HepG2 (cell line): Measurements from ENCODE around the gene ERCC4. TPM values are rescaled to one million over a fixed set of nuclear protein-coding genes. Genes with fewer than 3 reads are reported as not detected.

Experiments used
- EHMT2 ChIP-seq: fragments of 200-600 bp; sonication (generic); IDR thresholded peaks from 2 replicates; pipeline ENCODE4 v1.7.0; 2017; ENCODE audit warnings: antibody characterized with exemption, low read depth, low read length, borderline replicate concordance
- JDP2 ChIP-seq: sonication (generic); formaldehyde crosslinking; IDR thresholded peaks from 2 replicates; pipeline ENCODE4 v1.8.1; 2022; ENCODE audit warnings: missing genetic modification reagents, borderline replicate concordance
- TSC22D2 ChIP-seq: sonication (generic); formaldehyde crosslinking; IDR thresholded peaks from 2 replicates; pipeline ENCODE4 v1.5.1; 2020; ENCODE audit warnings: missing genetic modification reagents, mild to moderate bottlenecking, borderline replicate concordance
- ZFP82 ChIP-seq: sonication (generic); formaldehyde crosslinking; IDR thresholded peaks from 2 replicates; pipeline ENCODE4 v1.5.1; 2020; ENCODE audit warnings: mild to moderate bottlenecking, missing genetic modification reagents, borderline replicate concordance
- ZNF441 ChIP-seq: sonication (generic); formaldehyde crosslinking; IDR thresholded peaks from 2 replicates; pipeline ENCODE4 v1.7.0; 2021; ENCODE audit warnings: missing genetic modification reagents, borderline replicate concordance
- ZNF460 ChIP-seq: sonication (generic); formaldehyde crosslinking; IDR thresholded peaks from 2 replicates; pipeline ENCODE4 v1.5.1; 2020; ENCODE audit warnings: missing genetic modification reagents, mild to moderate bottlenecking, borderline replicate concordance
- ZNF564 ChIP-seq: sonication (generic); formaldehyde crosslinking; IDR thresholded peaks from 2 replicates; pipeline ENCODE4 v1.8.1; 2023; ENCODE audit warnings: mild to moderate bottlenecking, missing genetic modification reagents
- ZNF619 ChIP-seq: sonication (generic); formaldehyde crosslinking; IDR thresholded peaks from 2 replicates; pipeline ENCODE4 v1.4.0; 2020; ENCODE audit warnings: mild to moderate bottlenecking, missing genetic modification reagents
- ZNF850 ChIP-seq: sonication (generic); formaldehyde crosslinking; conservative IDR thresholded peaks from 2 replicates; pipeline ENCODE4 v1.9.0; 2021; ENCODE audit warnings: mild to moderate bottlenecking, missing genetic modification reagents
- ZSCAN25 ChIP-seq: sonication (generic); formaldehyde crosslinking; IDR thresholded peaks from 2 replicates; pipeline ENCODE4 v1.8.0; 2022; ENCODE audit warnings: mild to moderate bottlenecking, missing genetic modification reagents
- polyA plus RNA-seq, 8 experiments: library from polyadenylated mRNA; depleted of rRNA in 3 of 8; stranded (reverse) in 7 of 8; unstranded in 1 of 8; fragments of >200 nt; fragmentation: Illumina TruSeq in 4 of 8; extraction: Trizol in 4 of 8; gene quantifications; 2 replicates each; pipeline versions ENCODE4 v1.2.1 to v1.2.3, GENCODE V29; 2011 to 2016; ENCODE audit warnings: low read depth in 4 of 8, missing spikeins in 1 of 8, mixed read lengths in 1 of 8; ENCODE audit not compliant: insufficient read depth in 1 of 8
- total RNA-seq, 5 experiments: library from RNA; depleted of rRNA; stranded (reverse); fragments of >200 nt; fragmentation: Illumina TruSeq; extraction: Trizol; gene quantifications; 2 replicates each; pipeline ENCODE4 v1.2.3, GENCODE V29; 2016; ENCODE audit warnings: low read depth in 1 of 5
- TF ChIP-seq, protein P1 (sequence below): sonication (generic); formaldehyde crosslinking; IDR thresholded peaks from 2 replicates; pipeline ENCODE4 v1.5.0; 2020; ENCODE audit warnings: mild to moderate bottlenecking, missing genetic modification reagents
- TF ChIP-seq, protein P2 (sequence below): sonication (generic); formaldehyde crosslinking; IDR thresholded peaks from 2 replicates; pipeline ENCODE4 v1.5.1; 2020; ENCODE audit warnings: mild to moderate bottlenecking, moderate library complexity, missing genetic modification reagents
- TF ChIP-seq, protein P3 (sequence below): sonication (generic); formaldehyde crosslinking; IDR thresholded peaks from 2 replicates; pipeline ENCODE4 v1.5.1; 2020; ENCODE audit warnings: missing genetic modification reagents, mild to moderate bottlenecking, borderline replicate concordance
- TF ChIP-seq, protein P4 (sequence below): sonication (generic); formaldehyde crosslinking; IDR thresholded peaks from 2 replicates; pipeline ENCODE4 v1.8.1; 2023; ENCODE audit warnings: mild to moderate bottlenecking, moderate library complexity, missing genetic modification reagents
- TF ChIP-seq, protein P5 (sequence below): sonication (generic); formaldehyde crosslinking; IDR thresholded peaks from 2 replicates; pipeline ENCODE4 v1.8.0; 2022; ENCODE audit warnings: mild to moderate bottlenecking, missing genetic modification reagents

Gene ERCC4
- total and polyA plus RNA-seq, 2 of the 13 experiments (the other 11 are each of a cell fraction or from before 2014, with no cell fraction given): 5.4 to 15.2 TPM

DNA sequence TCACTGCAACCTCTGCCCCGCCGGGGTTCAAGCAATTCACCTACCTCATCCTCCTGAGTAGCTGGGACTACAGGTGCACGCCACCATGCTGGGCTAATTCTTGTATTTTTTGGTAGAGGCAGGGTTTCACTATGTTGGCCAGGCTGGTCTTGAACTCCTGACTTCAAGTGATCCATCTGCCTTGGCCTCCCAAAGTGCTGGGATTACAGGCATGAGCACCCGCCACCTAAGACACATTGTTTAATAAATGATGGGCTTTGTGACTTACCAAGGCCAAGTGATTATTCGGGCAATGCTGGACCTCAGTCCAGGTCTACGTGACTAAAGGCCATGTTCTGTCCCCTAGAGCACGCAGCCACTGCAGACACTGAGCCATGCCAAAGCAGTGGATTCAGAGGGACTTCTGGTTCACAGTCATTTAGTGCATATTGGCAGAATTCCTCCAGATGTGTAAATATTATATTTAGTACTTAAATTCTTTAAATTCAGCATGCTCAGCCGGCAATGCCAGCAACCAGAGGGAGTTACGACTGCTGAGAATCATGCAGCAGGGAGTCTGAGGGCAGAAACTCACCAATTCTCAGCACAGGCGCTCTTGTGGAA is 4.8 kb upstream of the ERCC4 start (continued):
- TF ChIP-seq ZNF619 (CRISPR knock-in tag) (peak; percentile 83; the same call in 1 of the 2 replicates), ZNF850 (CRISPR knock-in tag) (0 out of 2 replicates have a peak, but pooled peaks have one; percentile 66), ZFP82 (CRISPR knock-in tag) (0 out of 2 replicates have a peak, but pooled peaks have one; percentile 51), EHMT2 (no peak; the same call in 1 of the 2 replicates), ZNF441 (CRISPR knock-in tag) (peak; percentile 78; the same call in 1 of the 2 replicates), ZNF460 (CRISPR knock-in tag) (peak; percentile 74; the same call in 1 of the 2 replicates), TSC22D2 (CRISPR knock-in tag) (no peak), ZSCAN25 (CRISPR knock-in tag) (0 out of 2 replicates have a peak, but pooled peaks have one; percentile 45), JDP2 (CRISPR knock-in tag) (no peak), ZNF564 (CRISPR knock-in tag) (0 out of 2 replicates have a peak, but pooled peaks have one; percentile 40)
- TF ChIP-seq, protein P1, sequence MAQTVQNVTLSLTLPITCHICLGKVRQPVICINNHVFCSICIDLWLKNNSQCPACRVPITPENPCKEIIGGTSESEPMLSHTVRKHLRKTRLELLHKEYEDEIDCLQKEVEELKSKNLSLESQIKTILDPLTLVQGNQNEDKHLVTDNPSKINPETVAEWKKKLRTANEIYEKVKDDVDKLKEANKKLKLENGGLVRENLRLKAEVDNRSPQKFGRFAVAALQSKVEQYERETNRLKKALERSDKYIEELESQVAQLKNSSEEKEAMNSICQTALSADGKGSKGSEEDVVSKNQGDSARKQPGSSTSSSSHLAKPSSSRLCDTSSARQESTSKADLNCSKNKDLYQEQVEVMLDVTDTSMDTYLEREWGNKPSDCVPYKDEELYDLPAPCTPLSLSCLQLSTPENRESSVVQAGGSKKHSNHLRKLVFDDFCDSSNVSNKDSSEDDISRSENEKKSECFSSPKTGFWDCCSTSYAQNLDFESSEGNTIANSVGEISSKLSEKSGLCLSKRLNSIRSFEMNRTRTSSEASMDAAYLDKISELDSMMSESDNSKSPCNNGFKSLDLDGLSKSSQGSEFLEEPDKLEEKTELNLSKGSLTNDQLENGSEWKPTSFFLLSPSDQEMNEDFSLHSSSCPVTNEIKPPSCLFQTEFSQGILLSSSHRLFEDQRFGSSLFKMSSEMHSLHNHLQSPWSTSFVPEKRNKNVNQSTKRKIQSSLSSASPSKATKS (CRISPR knock-in tag): no peak
- TF ChIP-seq, protein P2, sequence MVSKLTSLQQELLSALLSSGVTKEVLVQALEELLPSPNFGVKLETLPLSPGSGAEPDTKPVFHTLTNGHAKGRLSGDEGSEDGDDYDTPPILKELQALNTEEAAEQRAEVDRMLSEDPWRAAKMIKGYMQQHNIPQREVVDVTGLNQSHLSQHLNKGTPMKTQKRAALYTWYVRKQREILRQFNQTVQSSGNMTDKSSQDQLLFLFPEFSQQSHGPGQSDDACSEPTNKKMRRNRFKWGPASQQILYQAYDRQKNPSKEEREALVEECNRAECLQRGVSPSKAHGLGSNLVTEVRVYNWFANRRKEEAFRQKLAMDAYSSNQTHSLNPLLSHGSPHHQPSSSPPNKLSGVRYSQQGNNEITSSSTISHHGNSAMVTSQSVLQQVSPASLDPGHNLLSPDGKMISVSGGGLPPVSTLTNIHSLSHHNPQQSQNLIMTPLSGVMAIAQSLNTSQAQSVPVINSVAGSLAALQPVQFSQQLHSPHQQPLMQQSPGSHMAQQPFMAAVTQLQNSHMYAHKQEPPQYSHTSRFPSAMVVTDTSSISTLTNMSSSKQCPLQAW (CRISPR knock-in tag): peak; percentile 96
- TF ChIP-seq, protein P3, sequence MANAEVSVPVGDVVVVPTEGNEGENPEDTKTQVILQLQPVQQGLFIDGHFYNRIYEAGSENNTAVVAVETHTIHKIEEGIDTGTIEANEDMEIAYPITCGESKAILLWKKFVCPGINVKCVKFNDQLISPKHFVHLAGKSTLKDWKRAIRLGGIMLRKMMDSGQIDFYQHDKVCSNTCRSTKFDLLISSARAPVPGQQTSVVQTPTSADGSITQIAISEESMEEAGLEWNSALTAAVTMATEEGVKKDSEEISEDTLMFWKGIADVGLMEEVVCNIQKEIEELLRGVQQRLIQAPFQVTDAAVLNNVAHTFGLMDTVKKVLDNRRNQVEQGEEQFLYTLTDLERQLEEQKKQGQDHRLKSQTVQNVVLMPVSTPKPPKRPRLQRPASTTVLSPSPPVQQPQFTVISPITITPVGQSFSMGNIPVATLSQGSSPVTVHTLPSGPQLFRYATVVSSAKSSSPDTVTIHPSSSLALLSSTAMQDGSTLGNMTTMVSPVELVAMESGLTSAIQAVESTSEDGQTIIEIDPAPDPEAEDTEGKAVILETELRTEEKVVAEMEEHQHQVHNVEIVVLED: peak; percentile 46; the same call in 1 of the 2 replicates
- TF ChIP-seq, protein P4, sequence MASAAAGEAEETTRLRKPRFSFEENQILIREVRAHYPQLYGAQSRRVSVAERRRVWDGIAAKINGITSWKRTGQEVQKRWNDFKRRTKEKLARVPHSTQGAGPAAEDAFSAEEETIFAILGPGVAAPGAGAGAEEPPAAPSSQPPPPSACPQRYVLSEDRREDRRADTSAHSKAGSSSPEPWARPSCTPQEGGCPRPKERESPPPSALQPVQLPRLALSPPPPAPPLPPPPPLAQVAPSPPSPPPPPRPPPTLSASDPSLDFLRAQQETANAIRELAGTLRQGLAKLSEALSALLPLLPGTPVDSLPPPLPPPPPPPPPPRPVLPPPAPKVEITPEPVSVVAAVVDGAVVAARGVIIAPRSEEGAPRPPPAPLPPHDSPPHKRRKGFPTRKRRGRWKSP (CRISPR knock-in tag): no peak; the same call in 1 of the 2 replicates
- TF ChIP-seq, protein P5, sequence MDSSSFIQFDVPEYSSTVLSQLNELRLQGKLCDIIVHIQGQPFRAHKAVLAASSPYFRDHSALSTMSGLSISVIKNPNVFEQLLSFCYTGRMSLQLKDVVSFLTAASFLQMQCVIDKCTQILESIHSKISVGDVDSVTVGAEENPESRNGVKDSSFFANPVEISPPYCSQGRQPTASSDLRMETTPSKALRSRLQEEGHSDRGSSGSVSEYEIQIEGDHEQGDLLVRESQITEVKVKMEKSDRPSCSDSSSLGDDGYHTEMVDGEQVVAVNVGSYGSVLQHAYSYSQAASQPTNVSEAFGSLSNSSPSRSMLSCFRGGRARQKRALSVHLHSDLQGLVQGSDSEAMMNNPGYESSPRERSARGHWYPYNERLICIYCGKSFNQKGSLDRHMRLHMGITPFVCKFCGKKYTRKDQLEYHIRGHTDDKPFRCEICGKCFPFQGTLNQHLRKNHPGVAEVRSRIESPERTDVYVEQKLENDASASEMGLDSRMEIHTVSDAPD (CRISPR knock-in tag): peak; percentile 58; the same call in 1 of the 2 replicates
